ENCODE results near the gene FTCDNL1. TPM values are rescaled to one million over a fixed set of nuclear protein-coding genes. Genes with fewer than 3 reads are reported as not detected.

Gene FTCDNL1
- polyA plus RNA-seq (2013) = 5.7 TPM

GRCh38 chr2:199850718-199851500, at the start of gene FTCDNL1:
Gene FTCDNL1, minus strand, starts transcription at chr2:199851192. Its CDS starts 2,230 bp downstream, at chr2:199848962.
- Histone ChIP-seq H3K27me3 (replicated peaks in 2 of 5; ENCODE audit: control insufficient read depth in 4 of 5, insufficient read depth in 5 of 5, low read length in 4 of 5) (no peaks in the 10 kb centered on the region), H3K4me1 (ENCODE audit: control extremely low read depth in 1 of 4, control insufficient read depth in 4 of 4, insufficient read depth in 4 of 4, low read length in 3 of 4) (peaks cover 3 to 18% (median 9%) of the 10 kb centered on the region in 4 experiments), H3K9me3 (ENCODE audit: control extremely low read depth in 1 of 5, control insufficient read depth in 4 of 5, insufficient read depth in 2 of 5, low read depth in 1 of 5, low read length in 4 of 5) (no peaks in the 10 kb centered on the region), H3K27ac (ENCODE audit: insufficient read depth in 1 of 2, low read depth in 1 of 2, low read length in 2 of 2, poor library complexity in 1 of 2, severe bottlenecking in 2 of 2) (peak within 1 kb of the TSS; percentile 41 to 65), H3K4me3 (ENCODE audit: control insufficient read depth in 1 of 7, extremely low read depth in 1 of 7, insufficient read depth in 4 of 7, low read depth in 2 of 7, low read length in 6 of 7) (peak within 1 kb of the TSS; percentile 74 to 89 (median 82)), H3K36me3 (ENCODE audit: control insufficient read depth in 4 of 4, insufficient read depth in 4 of 4, low read length in 3 of 4) (peaks cover 0 to 2% (median 0%) of the 10 kb centered on the region in 4 experiments)
- DNase-seq = peak; percentile 70 to 86 (median 82)
- CTCF ChIA-PET = interaction anchor here (0.9 to 1.8 kb wide), 4 partner anchors 11 to 146 kb away, joined by 3 to 4 read pairs (median 4); no protein-coding TSS in a partner anchor
- WGBS (ENCODE audit: insufficient coverage) = 0% methylated on average over 73 of the region's 80 CpGs
- POLR2A ChIA-PET = no interaction called here

GRCh38 chr2:199896617-199897016, 45.6 kb upstream of the FTCDNL1 start:
- CTCF ChIA-PET = interaction anchor here (1.3 to 1.6 kb wide), 3 partner anchors 9 to 34 kb away, joined by 3 read pairs; partner anchors contain the start of gene C2orf69
- no peak for DNase-seq
- POLR2A ChIA-PET = no interaction called here
- no peaks in the 10 kb centered on the region for H3K36me3 ChIP-seq (ENCODE audit: control insufficient read depth in 4 of 4, insufficient read depth in 4 of 4, low read length in 3 of 4)
- WGBS (ENCODE audit: insufficient coverage) = 100% methylated on average over 1 of the region's 2 CpGs
- H3K27ac ChIP-seq (ENCODE audit: insufficient read depth in 1 of 2, low read depth in 1 of 2, low read length in 2 of 2, poor library complexity in 1 of 2, severe bottlenecking in 2 of 2) = no peak overlapping the region
- H3K27me3 ChIP-seq (replicated peaks in 2 of 5; ENCODE audit: control insufficient read depth in 4 of 5, insufficient read depth in 5 of 5, low read length in 4 of 5) = no peaks in the 10 kb centered on the region
- no peaks in the 10 kb centered on the region for H3K9me3 ChIP-seq (ENCODE audit: control extremely low read depth in 1 of 5, control insufficient read depth in 4 of 5, insufficient read depth in 2 of 5, low read depth in 1 of 5, low read length in 4 of 5)
- H3K4me1 ChIP-seq (ENCODE audit: control extremely low read depth in 1 of 4, control insufficient read depth in 4 of 4, insufficient read depth in 4 of 4, low read length in 3 of 4) = no peaks in the 10 kb centered on the region
- H3K4me3 ChIP-seq (ENCODE audit: control insufficient read depth in 1 of 7, extremely low read depth in 1 of 7, insufficient read depth in 4 of 7, low read depth in 2 of 7, low read length in 6 of 7) = no peak overlapping the region

- Histone ChIP-seq H3K4me3 (ENCODE audit: control insufficient read depth in 1 of 7, extremely low read depth in 1 of 7, insufficient read depth in 4 of 7, low read depth in 2 of 7, low read length in 6 of 7) (no peak overlapping the region), H3K36me3 (ENCODE audit: control insufficient read depth in 4 of 4, insufficient read depth in 4 of 4, low read length in 3 of 4) (no peaks in the 10 kb centered on the region), H3K27ac (ENCODE audit: insufficient read depth in 1 of 2, low read depth in 1 of 2, low read length in 2 of 2, poor library complexity in 1 of 2, severe bottlenecking in 2 of 2) (no peak overlapping the region), H3K4me1 (ENCODE audit: control extremely low read depth in 1 of 4, control insufficient read depth in 4 of 4, insufficient read depth in 4 of 4, low read length in 3 of 4) (no peaks in the 10 kb centered on the region), H3K9me3 (ENCODE audit: control extremely low read depth in 1 of 5, control insufficient read depth in 4 of 5, insufficient read depth in 2 of 5, low read depth in 1 of 5, low read length in 4 of 5) (no peaks in the 10 kb centered on the region), H3K27me3 (replicated peaks in 2 of 5; ENCODE audit: control insufficient read depth in 4 of 5, insufficient read depth in 5 of 5, low read length in 4 of 5) (no peaks in the 10 kb centered on the region)
- CTCF ChIA-PET = no interaction called here
- DNase-seq = no peak
- POLR2A ChIA-PET = no interaction called here
- 100% methylated on average over 2 of the region's 3 CpGs for WGBS (ENCODE audit: insufficient coverage)
Measured at GRCh38 chr2:199895406-199895805, 44.4 kb upstream of the FTCDNL1 start.

- H3K4me3 ChIP-seq (ENCODE audit: control insufficient read depth in 1 of 7, extremely low read depth in 1 of 7, insufficient read depth in 4 of 7, low read depth in 2 of 7, low read length in 6 of 7) = no peak overlapping the region
- DNase-seq = no peak
- CTCF ChIA-PET = interaction anchor here (1.0 kb wide), 1 partner anchor 10 kb away, joined by 3 read pairs; no protein-coding TSS in a partner anchor
- no CpG with 5 or more reads among the region's 6 CpGs for WGBS (ENCODE audit: insufficient coverage)
- POLR2A ChIA-PET = interaction anchor here (0.6 kb wide), 1 partner anchor 51 kb away, joined by 3 read pairs; no protein-coding TSS in a partner anchor
- H3K9me3 ChIP-seq (ENCODE audit: control extremely low read depth in 1 of 5, control insufficient read depth in 4 of 5, insufficient read depth in 2 of 5, low read depth in 1 of 5, low read length in 4 of 5) = no peaks in the 10 kb centered on the region
- H3K27ac ChIP-seq (ENCODE audit: insufficient read depth in 1 of 2, low read depth in 1 of 2, low read length in 2 of 2, poor library complexity in 1 of 2, severe bottlenecking in 2 of 2) = no peak overlapping the region
- H3K36me3 ChIP-seq (ENCODE audit: control insufficient read depth in 4 of 4, insufficient read depth in 4 of 4, low read length in 3 of 4) = no peaks in the 10 kb centered on the region
- H3K4me1 ChIP-seq (ENCODE audit: control extremely low read depth in 1 of 4, control insufficient read depth in 4 of 4, insufficient read depth in 4 of 4, low read length in 3 of 4) = no peaks in the 10 kb centered on the region
- no peaks in the 10 kb centered on the region for H3K27me3 ChIP-seq (replicated peaks in 2 of 5; ENCODE audit: control insufficient read depth in 4 of 5, insufficient read depth in 5 of 5, low read length in 4 of 5)
Measured at GRCh38 chr2:199883474-199884212, 32.7 kb upstream of the FTCDNL1 start.

- Histone ChIP-seq H3K4me3 (ENCODE audit: control insufficient read depth in 1 of 7, extremely low read depth in 1 of 7, insufficient read depth in 4 of 7, low read depth in 2 of 7, low read length in 6 of 7) (no peak overlapping the region), H3K9me3 (ENCODE audit: control extremely low read depth in 1 of 5, control insufficient read depth in 4 of 5, insufficient read depth in 2 of 5, low read depth in 1 of 5, low read length in 4 of 5) (peaks cover 0 to 5% (median 0%) of the 10 kb centered on the region in 5 experiments), H3K4me1 (ENCODE audit: control extremely low read depth in 1 of 4, control insufficient read depth in 4 of 4, insufficient read depth in 4 of 4, low read length in 3 of 4) (no peaks in the 10 kb centered on the region), H3K27me3 (replicated peaks in 2 of 5; ENCODE audit: control insufficient read depth in 4 of 5, insufficient read depth in 5 of 5, low read length in 4 of 5) (no peaks in the 10 kb centered on the region), H3K36me3 (ENCODE audit: control insufficient read depth in 4 of 4, insufficient read depth in 4 of 4, low read length in 3 of 4) (no peaks in the 10 kb centered on the region), H3K27ac (ENCODE audit: insufficient read depth in 1 of 2, low read depth in 1 of 2, low read length in 2 of 2, poor library complexity in 1 of 2, severe bottlenecking in 2 of 2) (no peak overlapping the region)
- POLR2A ChIA-PET = no interaction called here
- CTCF ChIA-PET = interaction anchor here (1.0 kb wide), 1 partner anchor 10 kb away, joined by 3 read pairs; no protein-coding TSS in a partner anchor
- DNase-seq = no peak
Measured at GRCh38 chr2:199882667-199883066, 31.7 kb upstream of the FTCDNL1 start.

- CTCF ChIA-PET = interaction anchor here (0.6 to 0.7 kb wide), 2 partner anchors 65 to 168 kb away, joined by 3 read pairs; no protein-coding TSS in a partner anchor
- H3K36me3 ChIP-seq (ENCODE audit: control insufficient read depth in 4 of 4, insufficient read depth in 4 of 4, low read length in 3 of 4) = no peaks in the 10 kb centered on the region
- H3K4me3 ChIP-seq (ENCODE audit: control insufficient read depth in 1 of 7, extremely low read depth in 1 of 7, insufficient read depth in 4 of 7, low read depth in 2 of 7, low read length in 6 of 7) = no peak overlapping the region
- no peaks in the 10 kb centered on the region for H3K27me3 ChIP-seq (replicated peaks in 2 of 5; ENCODE audit: control insufficient read depth in 4 of 5, insufficient read depth in 5 of 5, low read length in 4 of 5)
- no peaks in the 10 kb centered on the region for H3K4me1 ChIP-seq (ENCODE audit: control extremely low read depth in 1 of 4, control insufficient read depth in 4 of 4, insufficient read depth in 4 of 4, low read length in 3 of 4)
- POLR2A ChIA-PET = no interaction called here
- H3K27ac ChIP-seq (ENCODE audit: insufficient read depth in 1 of 2, low read depth in 1 of 2, low read length in 2 of 2, poor library complexity in 1 of 2, severe bottlenecking in 2 of 2) = no peak overlapping the region
- DNase-seq = no peak
- 100% methylated on average over 1 of the region's 1 CpG for WGBS (ENCODE audit: insufficient coverage)
- peaks cover 0 to 20% (median 4%) of the 10 kb centered on the region in 5 experiments for H3K9me3 ChIP-seq (ENCODE audit: control extremely low read depth in 1 of 5, control insufficient read depth in 4 of 5, insufficient read depth in 2 of 5, low read depth in 1 of 5, low read length in 4 of 5)
Measured at GRCh38 chr2:199875400-199875799, 24.4 kb upstream of the FTCDNL1 start.

GRCh38 chr2:199874209-199874608, 23.2 kb upstream of the FTCDNL1 start:
- Histone ChIP-seq H3K36me3 (ENCODE audit: control insufficient read depth in 4 of 4, insufficient read depth in 4 of 4, low read length in 3 of 4) (no peaks in the 10 kb centered on the region), H3K4me3 (ENCODE audit: control insufficient read depth in 1 of 7, extremely low read depth in 1 of 7, insufficient read depth in 4 of 7, low read depth in 2 of 7, low read length in 6 of 7) (no peak overlapping the region), H3K27me3 (replicated peaks in 2 of 5; ENCODE audit: control insufficient read depth in 4 of 5, insufficient read depth in 5 of 5, low read length in 4 of 5) (no peaks in the 10 kb centered on the region), H3K4me1 (ENCODE audit: control extremely low read depth in 1 of 4, control insufficient read depth in 4 of 4, insufficient read depth in 4 of 4, low read length in 3 of 4) (no peaks in the 10 kb centered on the region), H3K9me3 (ENCODE audit: control extremely low read depth in 1 of 5, control insufficient read depth in 4 of 5, insufficient read depth in 2 of 5, low read depth in 1 of 5, low read length in 4 of 5) (peaks cover 0 to 20% (median 4%) of the 10 kb centered on the region in 5 experiments), H3K27ac (ENCODE audit: insufficient read depth in 1 of 2, low read depth in 1 of 2, low read length in 2 of 2, poor library complexity in 1 of 2, severe bottlenecking in 2 of 2) (no peak overlapping the region)
- POLR2A ChIA-PET = no interaction called here
- DNase-seq = peak in 1 of 3 donors; percentile 8
- WGBS (ENCODE audit: insufficient coverage) = no CpG with 5 or more reads among the region's 1 CpG
- CTCF ChIA-PET = no interaction called here
